PFSK-1 (cell line): ENCODE data around the gene PAPOLB.
A peak's percentile ranks its signal among the peaks of the same experiment; 100 is the strongest.

Experiments
- FOXP2 ChIP-seq: optimal IDR thresholded peaks from 2 replicates; pipeline ENCODE3; 2011; ENCODE audit warnings: borderline replicate concordance, control low read depth, inconsistent platforms; ENCODE audit not compliant: insufficient read depth; ENCODE audit errors: extremely low read length, extremely low read depth
- POLR2AphosphoS5 ChIP-seq: IDR thresholded peaks from 2 replicates; pipeline ENCODE4 v1.6.1; 2012; ENCODE audit warnings: low read depth, mild to moderate bottlenecking, control low read depth, low read length, moderate library complexity
- SIN3A ChIP-seq: IDR thresholded peaks from 2 replicates; pipeline ENCODE4 v1.6.1; 2012; ENCODE audit warnings: mild to moderate bottlenecking, low read length, moderate library complexity, borderline replicate concordance; ENCODE audit not compliant: insufficient read depth
- TAF1 ChIP-seq: IDR thresholded peaks from 2 replicates; pipeline ENCODE4 v1.6.1; 2012; ENCODE audit warnings: low read length, control low read depth, borderline replicate concordance; ENCODE audit not compliant: insufficient read depth
- TF ChIP-seq, protein P1 (sequence below), 2 experiments: IDR thresholded peaks; 2 replicates each; pipeline versions ENCODE4 v1.6.1 to v1.8.0; 2011 to 2012; ENCODE audit warnings: low read depth in 2 of 2, low read length in 2 of 2, control low read depth in 1 of 2, inconsistent platforms in 1 of 2, mild to moderate bottlenecking in 1 of 2, moderate library complexity in 1 of 2; ENCODE audit not compliant: insufficient read depth in 1 of 2

PAPOLB gene

DNA sequence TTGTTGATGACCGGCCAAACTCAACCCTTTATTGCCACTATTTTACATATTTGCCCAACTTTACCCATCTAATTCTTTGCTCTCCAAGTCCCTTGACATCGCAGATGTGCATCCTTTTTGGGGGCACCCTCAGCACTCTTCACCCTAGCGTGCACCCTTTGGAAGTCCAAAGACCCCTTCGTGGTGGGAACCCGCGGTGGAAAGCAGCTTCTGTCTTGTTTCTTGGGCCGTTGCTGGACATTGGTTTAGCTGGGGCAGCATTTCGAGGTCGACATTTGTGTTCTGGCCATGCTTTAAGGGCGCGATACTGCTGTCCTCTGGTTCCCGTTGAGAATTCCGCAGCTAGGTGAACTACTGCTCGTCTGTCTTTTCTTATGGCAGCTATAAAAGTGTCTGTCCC is 326 bp upstream of the PAPOLB start:
- TF ChIP-seq, protein P1, sequence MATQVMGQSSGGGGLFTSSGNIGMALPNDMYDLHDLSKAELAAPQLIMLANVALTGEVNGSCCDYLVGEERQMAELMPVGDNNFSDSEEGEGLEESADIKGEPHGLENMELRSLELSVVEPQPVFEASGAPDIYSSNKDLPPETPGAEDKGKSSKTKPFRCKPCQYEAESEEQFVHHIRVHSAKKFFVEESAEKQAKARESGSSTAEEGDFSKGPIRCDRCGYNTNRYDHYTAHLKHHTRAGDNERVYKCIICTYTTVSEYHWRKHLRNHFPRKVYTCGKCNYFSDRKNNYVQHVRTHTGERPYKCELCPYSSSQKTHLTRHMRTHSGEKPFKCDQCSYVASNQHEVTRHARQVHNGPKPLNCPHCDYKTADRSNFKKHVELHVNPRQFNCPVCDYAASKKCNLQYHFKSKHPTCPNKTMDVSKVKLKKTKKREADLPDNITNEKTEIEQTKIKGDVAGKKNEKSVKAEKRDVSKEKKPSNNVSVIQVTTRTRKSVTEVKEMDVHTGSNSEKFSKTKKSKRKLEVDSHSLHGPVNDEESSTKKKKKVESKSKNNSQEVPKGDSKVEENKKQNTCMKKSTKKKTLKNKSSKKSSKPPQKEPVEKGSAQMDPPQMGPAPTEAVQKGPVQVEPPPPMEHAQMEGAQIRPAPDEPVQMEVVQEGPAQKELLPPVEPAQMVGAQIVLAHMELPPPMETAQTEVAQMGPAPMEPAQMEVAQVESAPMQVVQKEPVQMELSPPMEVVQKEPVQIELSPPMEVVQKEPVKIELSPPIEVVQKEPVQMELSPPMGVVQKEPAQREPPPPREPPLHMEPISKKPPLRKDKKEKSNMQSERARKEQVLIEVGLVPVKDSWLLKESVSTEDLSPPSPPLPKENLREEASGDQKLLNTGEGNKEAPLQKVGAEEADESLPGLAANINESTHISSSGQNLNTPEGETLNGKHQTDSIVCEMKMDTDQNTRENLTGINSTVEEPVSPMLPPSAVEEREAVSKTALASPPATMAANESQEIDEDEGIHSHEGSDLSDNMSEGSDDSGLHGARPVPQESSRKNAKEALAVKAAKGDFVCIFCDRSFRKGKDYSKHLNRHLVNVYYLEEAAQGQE (IDR thresholded peaks at IDR 0.05; ENCODE audit: insufficient read depth in 1 of 2, low read depth in 2 of 2, low read length in 2 of 2), result no peak
- TF ChIP-seq TAF1 (no peak), FOXP2 (no peak), SIN3A (no peak), POLR2AphosphoS5 (no peak)

DNA sequence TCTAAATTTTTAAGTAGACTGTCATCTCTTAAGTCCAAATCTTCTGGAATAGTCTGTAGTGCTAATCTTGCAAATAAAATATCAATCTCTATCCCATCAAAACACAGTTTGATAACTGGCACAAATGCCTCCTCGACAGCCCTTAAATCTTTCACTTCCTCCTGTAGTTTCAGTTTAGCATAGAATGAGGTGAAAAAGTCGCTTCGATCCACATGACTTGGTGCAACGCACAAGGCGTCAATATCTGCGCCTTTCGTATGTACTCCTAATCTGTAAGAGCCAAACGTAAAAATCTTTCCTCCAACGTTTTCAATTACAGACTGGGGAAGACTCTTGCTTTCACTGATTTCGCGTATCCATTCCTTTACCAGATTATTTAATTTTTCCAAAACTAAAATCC is 603 bp downstream of the PAPOLB start:
- no peak for TF ChIP-seq TAF1
- no peak for TF ChIP-seq SIN3A
- no peak for TF ChIP-seq POLR2AphosphoS5
- TF ChIP-seq FOXP2, result no peak
- TF ChIP-seq, protein P1 (IDR thresholded peaks at IDR 0.05; ENCODE audit: insufficient read depth in 1 of 2, low read depth in 2 of 2, low read length in 2 of 2), result no peak

DNA sequence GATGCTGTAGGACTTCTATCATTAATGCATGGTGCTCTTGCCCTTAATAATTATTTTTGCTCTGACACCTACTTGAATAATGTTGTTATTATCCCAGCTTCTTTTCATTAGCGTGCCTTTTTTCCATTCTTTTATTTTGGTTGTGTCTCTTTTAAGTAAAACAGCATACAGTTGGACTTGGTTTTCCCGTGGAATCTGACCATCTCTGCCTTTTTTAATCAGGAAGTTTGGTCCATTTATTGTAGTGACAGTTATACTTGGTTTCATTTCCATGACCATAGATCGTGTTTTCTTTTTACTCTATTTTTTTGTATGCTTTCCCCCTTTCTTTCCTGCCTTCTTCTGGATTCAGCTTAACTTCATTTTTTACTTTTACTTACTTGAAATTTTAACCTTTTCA is 4.6 kb downstream of the PAPOLB start:
- TF ChIP-seq, protein P1 (IDR thresholded peaks at IDR 0.05; ENCODE audit: insufficient read depth in 1 of 2, low read depth in 2 of 2, low read length in 2 of 2), result no peak
- TF ChIP-seq FOXP2 (no peak), POLR2AphosphoS5 (no peak), SIN3A (no peak), TAF1 (no peak)

DNA sequence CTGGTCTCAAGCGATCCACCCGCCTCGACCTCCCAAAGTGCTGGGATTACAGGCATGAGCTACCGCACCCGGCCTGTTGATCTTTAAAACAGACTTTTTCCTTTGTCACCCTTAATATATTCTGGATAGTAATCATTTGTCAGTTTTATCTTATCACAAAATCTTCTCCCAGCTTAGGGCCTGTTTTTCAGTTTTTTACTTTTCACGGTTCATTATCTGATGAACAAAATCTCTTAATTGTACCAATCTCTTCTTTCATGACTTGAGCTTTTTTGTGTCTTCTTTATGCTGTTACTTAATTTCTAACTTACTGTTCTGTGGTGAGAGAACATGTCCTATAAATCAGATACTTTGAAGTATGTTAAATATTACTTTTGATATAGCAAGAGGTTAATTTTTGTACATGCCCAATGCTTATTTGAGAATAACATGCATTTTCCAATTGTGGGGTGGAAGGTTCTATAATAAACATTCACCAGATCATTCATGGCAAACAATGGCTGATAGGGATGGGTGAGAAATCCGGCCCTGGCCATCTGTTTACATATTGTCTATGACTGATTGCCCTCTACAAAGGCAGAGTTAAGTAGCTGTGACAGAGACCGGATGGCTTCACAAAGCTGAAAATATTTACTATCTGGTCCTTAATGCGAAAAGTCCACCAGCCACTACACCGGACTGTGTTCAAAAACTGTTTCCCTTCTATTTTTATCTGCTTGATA is 5.3 kb downstream of the PAPOLB start:
- TF ChIP-seq SIN3A (no peak), TAF1 (no peak), FOXP2 (peak; percentile 26), POLR2AphosphoS5 (no peak)
- TF ChIP-seq, protein P1 (IDR thresholded peaks at IDR 0.05; ENCODE audit: insufficient read depth in 1 of 2, low read depth in 2 of 2, low read length in 2 of 2), result no peak

DNA sequence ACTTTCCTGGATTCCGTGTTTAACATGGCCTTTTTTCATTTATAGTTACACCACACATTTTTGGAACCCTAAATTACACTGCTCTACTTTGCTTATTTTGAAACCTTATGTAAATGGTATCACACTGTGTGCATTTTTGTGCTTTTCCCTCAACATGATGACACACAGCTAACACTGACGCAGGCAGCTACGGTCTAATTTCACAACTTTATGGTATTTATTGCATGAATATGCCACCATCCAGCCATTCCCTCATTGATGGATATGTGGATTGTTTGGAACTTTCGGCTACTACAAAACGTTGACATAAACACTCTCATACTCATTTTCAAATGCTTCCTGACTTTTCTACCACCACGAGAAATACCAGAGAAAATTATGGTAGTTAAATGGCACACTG is 6.9 kb downstream of the PAPOLB start:
- TF ChIP-seq POLR2AphosphoS5 (no peak), SIN3A (no peak), TAF1 (no peak), FOXP2 (no peak)
- TF ChIP-seq, protein P1 (IDR thresholded peaks at IDR 0.05; ENCODE audit: insufficient read depth in 1 of 2, low read depth in 2 of 2, low read length in 2 of 2), result no peak
